Epithelial cell of proximal tubule (primary cell): ENCODE results near the gene CDK1. TPM values are rescaled to one million over a fixed set of nuclear protein-coding genes. Genes with fewer than 3 reads are reported as not detected.

ENCODE experiments used
- DNase-seq: peaks from one replicate; pipeline ENCODE4 v3.0.0-alpha.2; 2011; ENCODE audit warnings: low read depth
- H3K4me3 ChIP-seq: 2 replicates; pipeline ENCODE4 v1.5.1; 2011; ENCODE audit warnings: low read depth, mild to moderate bottlenecking, low read length
- CTCF ChIP-seq: conservative IDR thresholded peaks from 2 replicates; pipeline ENCODE4 v1.5.1; 2012; ENCODE audit warnings: low read depth, mild to moderate bottlenecking, low read length
- total RNA-seq: library from RNA; depleted of rRNA; stranded (reverse); fragments of >200 nt; gene quantifications from 2 replicates; pipeline ENCODE4 v1.2.3, GENCODE V29; 2015

The CDK1 gene
- total RNA-seq, 1 donor from 2014 or later, result 127 TPM

- no peak for DNase-seq
- TF ChIP-seq CTCF, result no peak
- peak overlapping the region; percentile 66 for H3K4me3 ChIP-seq
These were observed 44.5 kb upstream of the CDK1 start for GRCh38 chr10:60733826-60734225.

- H3K4me3 ChIP-seq, result peak overlapping the region; percentile 66
- no peak for TF ChIP-seq CTCF
- no peak for DNase-seq
These were observed 44.1 kb upstream of the CDK1 start for GRCh38 chr10:60734226-60734625.

DNA sequence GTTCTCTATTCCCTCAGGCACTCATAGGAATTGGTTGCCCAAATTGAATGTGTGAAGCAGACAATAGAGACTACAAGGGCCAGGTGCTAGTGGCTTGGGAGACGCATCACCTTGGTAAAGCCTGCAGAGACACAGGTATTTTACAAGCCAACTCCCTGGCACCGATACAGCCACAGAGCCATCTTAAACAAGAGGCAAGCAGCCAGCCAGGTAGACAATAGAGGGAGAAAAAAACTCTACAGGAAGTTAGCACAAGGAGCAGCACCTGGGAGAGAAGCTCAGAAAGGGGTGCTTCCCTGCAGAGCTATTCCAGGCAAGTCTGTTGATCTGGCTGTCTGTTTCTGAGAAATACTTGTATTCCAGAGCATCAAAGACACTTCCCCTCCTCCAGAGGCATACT lies 43.0 kb upstream of the CDK1 start:
- no peak overlapping the region for H3K4me3 ChIP-seq
- no peak for TF ChIP-seq CTCF
- no peak for DNase-seq

- no peak overlapping the region for H3K4me3 ChIP-seq
- TF ChIP-seq CTCF, result no peak
- DNase-seq, result no peak
These were observed 41.0 kb upstream of the CDK1 start for GRCh38 chr10:60737242-60737641.

DNA sequence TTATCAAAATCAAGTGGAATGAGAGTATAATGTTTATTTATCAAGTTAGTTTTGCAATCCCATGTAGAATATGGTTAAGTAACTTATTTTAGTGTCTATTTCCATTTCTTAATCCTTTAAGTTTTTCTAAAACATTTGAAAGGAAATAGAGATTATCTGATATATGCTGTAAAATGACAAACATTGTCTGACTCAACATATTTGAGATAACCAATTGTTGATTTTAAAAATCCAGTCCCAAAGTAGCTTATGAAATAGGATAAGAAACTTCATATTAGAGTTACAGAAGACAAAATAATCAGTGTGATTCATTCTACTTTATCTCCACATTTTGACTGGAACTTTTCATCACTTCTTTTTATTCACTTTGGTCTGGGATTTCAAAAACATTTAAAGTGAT lies 38.7 kb upstream of the CDK1 start:
- TF ChIP-seq CTCF, result no peak

DNA sequence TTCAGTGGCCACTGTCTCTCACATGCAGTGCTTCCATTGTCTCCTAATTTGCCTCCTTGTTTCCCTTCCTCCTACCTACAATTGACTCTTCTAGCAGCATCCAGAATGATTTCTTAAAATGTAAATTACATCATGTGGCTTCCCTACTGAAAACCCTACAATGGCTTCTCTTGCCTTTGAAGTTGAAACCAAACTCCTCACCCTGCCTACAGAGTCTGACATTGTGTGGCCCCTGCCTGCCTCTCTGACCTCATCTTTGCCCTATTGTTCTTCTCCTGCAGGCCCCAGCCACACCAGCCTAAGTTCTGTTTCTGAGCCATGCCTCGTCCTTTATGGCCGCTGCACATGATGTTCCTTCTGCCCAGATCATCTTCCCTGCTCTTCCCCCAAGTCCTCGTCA lies 35.8 kb upstream of the CDK1 start:
- no peak for TF ChIP-seq CTCF
- H3K4me3 ChIP-seq, result no peak overlapping the region
- no peak for DNase-seq

More for the DNA sequence above, 38.7 kb upstream of the CDK1 start:
- no peak for DNase-seq
- no peak overlapping the region for H3K4me3 ChIP-seq

DNA sequence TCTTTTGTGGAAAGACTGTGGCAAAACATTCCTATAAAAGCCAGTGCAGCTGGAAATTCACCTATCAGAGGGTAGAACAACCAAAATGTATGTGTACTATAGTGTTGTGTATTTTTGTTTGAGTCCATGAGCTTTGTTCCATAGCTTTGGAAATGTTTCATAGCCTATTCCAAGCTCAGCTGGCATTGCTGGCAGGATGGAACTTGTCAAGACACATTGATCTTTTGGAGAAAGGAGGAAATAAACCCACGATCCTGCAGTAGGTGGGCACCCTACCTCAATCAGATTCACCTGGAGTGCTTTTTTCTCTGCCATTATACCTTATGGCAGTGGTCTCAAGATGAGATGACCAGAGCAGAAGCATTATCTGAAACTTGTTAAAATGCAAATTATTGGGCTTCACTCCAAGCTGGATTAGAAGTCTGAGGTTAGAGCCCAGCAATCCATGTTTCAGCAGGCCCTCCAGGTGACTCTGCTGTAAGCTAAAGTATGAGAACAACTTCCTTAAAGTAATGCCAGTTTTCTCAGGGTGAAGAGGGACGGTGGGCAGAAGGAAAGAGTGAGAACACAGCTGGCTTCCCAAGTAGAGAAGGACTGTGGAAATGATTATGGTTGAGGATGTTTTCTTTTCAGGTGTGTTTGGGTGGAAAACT lies 30.3 kb upstream of the CDK1 start:
- no peak overlapping the region for H3K4me3 ChIP-seq
- TF ChIP-seq CTCF, result no peak
- DNase-seq, result no peak
